HEK293 (cell line): ENCODE measurements around the gene SPRED2.

Experiments used
- CTCF ChIA-PET: fragments of 350-600 bp; formaldehyde crosslinking; extraction: SDS; loops from one replicate; lab custom pipeline; 2021; ENCODE audit warnings: antibody characterized with exemption; lab: Yijun Ruan, JAX
- POLR2A ChIA-PET: fragments of 300-600 bp; formaldehyde crosslinking; extraction: SDS; loops from one replicate; lab custom pipeline; 2020; ENCODE audit warnings: antibody characterized with exemption, inconsistent platforms; lab: Yijun Ruan, JAX
- H3K27ac ChIP-seq: fragments of 200-500 bp; sonication (Bioruptor generic); 2 replicates; pipeline ENCODE4 v1.5.1; 2014; ENCODE audit warnings: low read depth, low read length, control low read depth, inconsistent platforms; ENCODE audit errors: extremely low read depth
- H3K36me3 ChIP-seq, 2 experiments: fragments of 200-500 bp in 1 of 2; sonication (Bioruptor generic) in 1 of 2; 1 replicate in 1 of 2; 2 replicates in 1 of 2; pipeline ENCODE4 v1.5.1; 2014 to 2017; ENCODE audit warnings: inconsistent platforms in 2 of 2, low read length in 2 of 2; ENCODE audit not compliant: control insufficient read depth in 2 of 2, insufficient read depth in 1 of 2
- H3K4me1 ChIP-seq: fragments of 200-500 bp; sonication (Bioruptor generic); 2 replicates; pipeline ENCODE4 v1.5.1; 2014; ENCODE audit warnings: mild to moderate bottlenecking, low read length, inconsistent platforms; ENCODE audit not compliant: control insufficient read depth, insufficient read depth
- H3K4me3 ChIP-seq: 2 replicates; pipeline ENCODE4 v1.5.1; 2011; ENCODE audit warnings: low read depth, mild to moderate bottlenecking, control low read depth, low read length, moderate library complexity
- H3K9me3 ChIP-seq: fragments of 200-500 bp; sonication (Bioruptor generic); 2 replicates; pipeline ENCODE4 v1.5.1; 2014; ENCODE audit warnings: low read depth, low read length, inconsistent platforms; ENCODE audit not compliant: control insufficient read depth, insufficient read depth
- IKZF3 ChIP-seq: fragments of 450-650 bp; IDR thresholded peaks from 2 replicates; pipeline ENCODE4 v1.5.0; 2018; ENCODE audit warnings: missing biosample characterization, mild to moderate bottlenecking, missing genetic modification characterization, moderate library complexity
- KLF10 ChIP-seq: fragments of 450-650 bp; IDR thresholded peaks from 2 replicates; pipeline ENCODE4 v1.5.1; 2018; ENCODE audit warnings: missing biosample characterization, mild to moderate bottlenecking, missing genetic modification characterization
- KLF16 ChIP-seq: fragments of 450-650 bp; formaldehyde crosslinking; IDR thresholded peaks from 2 replicates; pipeline ENCODE4 v1.5.1; 2017; ENCODE audit warnings: missing biosample characterization, missing genetic modification characterization
- KLF7 ChIP-seq: fragments of 450-650 bp; formaldehyde crosslinking; IDR thresholded peaks from 2 replicates; pipeline ENCODE4 v1.5.1; 2016; ENCODE audit warnings: missing biosample characterization, missing genetic modification characterization, borderline replicate concordance
- KLF8 ChIP-seq: fragments of 450-650 bp; formaldehyde crosslinking; IDR thresholded peaks from 2 replicates; pipeline ENCODE4 v1.5.1; 2016; ENCODE audit warnings: missing biosample characterization, missing genetic modification characterization
- OSR2 ChIP-seq: fragments of 450-650 bp; formaldehyde crosslinking; IDR thresholded peaks from 2 replicates; pipeline ENCODE4 v1.5.1; 2016; ENCODE audit warnings: missing biosample characterization, missing genetic modification characterization
- PRDM4 ChIP-seq: fragments of 450-650 bp; formaldehyde crosslinking; IDR thresholded peaks from 2 replicates; pipeline ENCODE4 v1.5.1; 2017; ENCODE audit warnings: missing biosample characterization, missing genetic modification characterization
- TCF7L2 ChIP-seq: IDR thresholded peaks from 2 replicates; pipeline ENCODE4 v1.6.1; 2011; ENCODE audit warnings: low read depth, mild to moderate bottlenecking, inconsistent platforms, low read length, moderate library complexity, borderline replicate concordance
- ZBTB20 ChIP-seq: fragments of 450-650 bp; formaldehyde crosslinking; IDR thresholded peaks from 2 replicates; pipeline ENCODE4 v1.5.1; 2016; ENCODE audit warnings: missing biosample characterization, missing genetic modification characterization
- ZBTB6 ChIP-seq: fragments of 450-650 bp; formaldehyde crosslinking; IDR thresholded peaks from 2 replicates; pipeline ENCODE4 v1.5.1; 2017; ENCODE audit warnings: missing biosample characterization, missing genetic modification characterization
- ZBTB7A ChIP-seq: fragments of 450-650 bp; formaldehyde crosslinking; IDR thresholded peaks from 2 replicates; pipeline ENCODE4 v1.5.1; 2016; ENCODE audit warnings: low read depth, missing biosample characterization, missing genetic modification characterization
- ZBTB8A ChIP-seq: fragments of 450-650 bp; formaldehyde crosslinking; IDR thresholded peaks from 2 replicates; pipeline ENCODE4 v1.5.1; 2016; ENCODE audit warnings: missing biosample characterization, missing genetic modification characterization
- ZNF155 ChIP-seq: fragments of 450-650 bp; formaldehyde crosslinking; IDR thresholded peaks from 2 replicates; pipeline ENCODE4 v1.5.1; 2016; ENCODE audit warnings: missing biosample characterization, missing genetic modification characterization
- ZNF2 ChIP-seq: fragments of 450-650 bp; formaldehyde crosslinking; IDR thresholded peaks from 2 replicates; pipeline ENCODE4 v1.5.1; 2016; ENCODE audit warnings: missing biosample characterization, missing genetic modification characterization
- ZNF362 ChIP-seq: fragments of 450-650 bp; formaldehyde crosslinking; IDR thresholded peaks from 2 replicates; pipeline ENCODE4 v1.5.1; 2016; ENCODE audit warnings: missing biosample characterization, missing genetic modification characterization
- ZNF473 ChIP-seq: fragments of 450-650 bp; formaldehyde crosslinking; IDR thresholded peaks from 2 replicates; pipeline ENCODE4 v1.5.1; 2017; ENCODE audit warnings: missing biosample characterization, missing genetic modification characterization
- ZNF513 ChIP-seq: fragments of 450-650 bp; IDR thresholded peaks from 2 replicates; pipeline ENCODE4 v1.5.1; 2018; ENCODE audit warnings: missing biosample characterization, missing genetic modification characterization
- ZNF530 ChIP-seq: fragments of 450-650 bp; formaldehyde crosslinking; IDR thresholded peaks from 2 replicates; pipeline ENCODE4 v1.5.1; 2016; ENCODE audit warnings: low read depth, missing biosample characterization, missing genetic modification characterization
- ZNF544 ChIP-seq: fragments of 450-650 bp; formaldehyde crosslinking; IDR thresholded peaks from 2 replicates; pipeline ENCODE4 v1.5.0; 2017; ENCODE audit warnings: missing biosample characterization, missing genetic modification characterization
- ZNF561 ChIP-seq: fragments of 450-650 bp; IDR thresholded peaks from 2 replicates; pipeline ENCODE4 v1.5.1; 2018; ENCODE audit warnings: missing biosample characterization, missing genetic modification characterization, borderline replicate concordance
- ZNF596 ChIP-seq: fragments of 450-650 bp; IDR thresholded peaks from 2 replicates; pipeline ENCODE4 v1.5.0; 2018; ENCODE audit warnings: missing biosample characterization, mild to moderate bottlenecking, missing genetic modification characterization, moderate library complexity
- ZNF623 ChIP-seq: fragments of 450-650 bp; formaldehyde crosslinking; IDR thresholded peaks from 2 replicates; pipeline ENCODE4 v1.5.1; 2016; ENCODE audit warnings: missing biosample characterization, missing genetic modification characterization
- ZNF626 ChIP-seq: fragments of 450-650 bp; sonication (Bioruptor Pico); formaldehyde crosslinking; IDR thresholded peaks from 2 replicates; pipeline ENCODE4 v1.5.1; 2018; ENCODE audit warnings: missing biosample characterization, missing genetic modification characterization, inconsistent platforms
- ZNF658 ChIP-seq: fragments of 450-650 bp; formaldehyde crosslinking; IDR thresholded peaks from 2 replicates; pipeline ENCODE4; 2016; ENCODE audit warnings: missing biosample characterization, missing genetic modification characterization
- ZNF791 ChIP-seq: fragments of 450-650 bp; formaldehyde crosslinking; IDR thresholded peaks from 2 replicates; pipeline ENCODE4 v1.5.1; 2016; ENCODE audit warnings: missing biosample characterization, missing genetic modification characterization
- ZSCAN23 ChIP-seq: fragments of 450-650 bp; formaldehyde crosslinking; IDR thresholded peaks from 2 replicates; pipeline ENCODE4 v1.5.1; 2016; ENCODE audit warnings: missing biosample characterization, missing genetic modification characterization
- TF ChIP-seq, protein P1 (sequence below): fragments of 450-650 bp; formaldehyde crosslinking; IDR thresholded peaks from 2 replicates; pipeline ENCODE4 v1.5.1; 2016; ENCODE audit warnings: missing biosample characterization, missing genetic modification characterization

SPRED2 gene

GRCh38 chr2:65374999-65375398 lies 57.4 kb downstream of the SPRED2 start:
- Histone ChIP-seq H3K4me1 (peaks cover 46% of the 10 kb centered on the region), H3K9me3 (no peaks in the 10 kb centered on the region), H3K27ac (no peak overlapping the region), H3K4me3 (no peak overlapping the region), H3K36me3 (no peaks in the 10 kb centered on the region)
- TF ChIP-seq KLF10 (tag by site-specific recombination): no peak
- CTCF ChIA-PET: interaction anchor here (1.1 to 1.4 kb wide), 2 partner anchors 61 to 110 kb away, joined by 3 to 5 read pairs; no protein-coding TSS in a partner anchor
- POLR2A ChIA-PET: no interaction called here

DNA sequence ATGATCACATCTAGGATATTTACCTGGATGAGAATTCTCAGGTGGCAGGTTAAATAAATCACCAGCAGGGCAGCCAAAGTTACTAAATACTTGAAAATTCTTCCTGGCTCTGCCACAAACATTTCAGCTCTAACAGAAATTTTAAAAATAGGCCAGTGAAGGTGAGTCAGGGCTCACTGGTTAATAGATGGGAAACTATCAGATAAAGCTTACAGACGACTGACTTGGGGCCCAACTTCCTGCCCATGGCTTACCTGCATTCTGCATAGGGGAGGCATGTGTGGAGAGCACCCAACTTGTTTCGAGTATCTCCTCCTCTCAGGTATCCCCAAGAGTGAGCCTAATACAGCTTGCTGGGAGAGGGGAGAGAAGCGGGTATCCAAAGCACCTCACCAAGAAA lies 57.8 kb downstream of the SPRED2 start:
- CTCF ChIA-PET: interaction anchor here (1.4 kb wide), 1 partner anchor 109 kb away, joined by 5 read pairs; no protein-coding TSS in a partner anchor
- POLR2A ChIA-PET: no interaction called here
- Histone ChIP-seq H3K4me3 (no peak overlapping the region), H3K27ac (no peak overlapping the region), H3K36me3 (no peaks in the 10 kb centered on the region), H3K4me1 (peaks cover 46% of the 10 kb centered on the region)
- TF ChIP-seq ZNF791 (tag by site-specific recombination) (no peak), ZNF530 (tag by site-specific recombination) (no peak), KLF8 (no peak), ZNF623 (tag by site-specific recombination) (no peak), ZNF362 (tag by site-specific recombination) (no peak), ZNF658 (tag by site-specific recombination) (no peak), ZNF596 (tag by site-specific recombination) (no peak), PRDM4 (no peak), ZNF473 (tag by site-specific recombination) (no peak), ZBTB20 (no peak), ZNF155 (tag by site-specific recombination) (no peak), ZNF2 (no peak), ZNF513 (tag by site-specific recombination) (no peak), ZBTB8A (tag by site-specific recombination) (no peak), OSR2 (tag by site-specific recombination) (no peak), KLF16 (tag by site-specific recombination) (no peak)
- TF ChIP-seq, all 188 proteins: peak for 0
- no peaks in the 10 kb centered on the region for H3K9me3 ChIP-seq

GRCh38 chr2:65373365-65373918 lies 59.0 kb downstream of the SPRED2 start:
- Histone ChIP-seq H3K27ac (no peak overlapping the region; the same call in 1 of the 2 replicates), H3K4me3 (no peak overlapping the region), H3K9me3 (no peaks in the 10 kb centered on the region), H3K4me1 (peaks cover 45% of the 10 kb centered on the region), H3K36me3 (no peaks in the 10 kb centered on the region)
- ChIA-PET CTCF (interaction anchor here (0.9 to 1.1 kb wide), 2 partner anchors 8 to 10 kb away, joined by 4 to 5 read pairs; no protein-coding TSS in a partner anchor), POLR2A (interaction anchor here (1.0 kb wide), 1 partner anchor 14 kb away, joined by 3 read pairs; no protein-coding TSS in a partner anchor)
- TF ChIP-seq KLF7 (tag by site-specific recombination) (no peak), ZNF561 (no peak), ZBTB7A (tag by site-specific recombination) (no peak), TCF7L2 (no peak; the same call in 1 of the 2 replicates), ZNF544 (no peak), ZBTB6 (tag by site-specific recombination) (no peak), IKZF3 (tag by site-specific recombination) (0 out of 2 replicates have a peak, but pooled peaks have one; percentile 24), ZNF626 (tag by site-specific recombination) (no peak), ZSCAN23 (tag by site-specific recombination) (no peak)
- TF ChIP-seq, protein P1, sequence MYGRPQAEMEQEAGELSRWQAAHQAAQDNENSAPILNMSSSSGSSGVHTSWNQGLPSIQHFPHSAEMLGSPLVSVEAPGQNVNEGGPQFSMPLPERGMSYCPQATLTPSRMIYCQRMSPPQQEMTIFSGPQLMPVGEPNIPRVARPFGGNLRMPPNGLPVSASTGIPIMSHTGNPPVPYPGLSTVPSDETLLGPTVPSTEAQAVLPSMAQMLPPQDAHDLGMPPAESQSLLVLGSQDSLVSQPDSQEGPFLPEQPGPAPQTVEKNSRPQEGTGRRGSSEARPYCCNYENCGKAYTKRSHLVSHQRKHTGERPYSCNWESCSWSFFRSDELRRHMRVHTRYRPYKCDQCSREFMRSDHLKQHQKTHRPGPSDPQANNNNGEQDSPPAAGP (tag by site-specific recombination): no peak
